Measurements from ENCODE around the gene RIOX2. TPM values are rescaled to one million over a fixed set of nuclear protein-coding genes. Genes with fewer than 3 reads are reported as not detected.

Gene RIOX2
- total and polyA plus RNA-seq, 2 of the 13 experiments (the other 11 are each of a cell fraction or from before 2014, with no cell fraction given) = 19.9 to 43.3 TPM

DNA sequence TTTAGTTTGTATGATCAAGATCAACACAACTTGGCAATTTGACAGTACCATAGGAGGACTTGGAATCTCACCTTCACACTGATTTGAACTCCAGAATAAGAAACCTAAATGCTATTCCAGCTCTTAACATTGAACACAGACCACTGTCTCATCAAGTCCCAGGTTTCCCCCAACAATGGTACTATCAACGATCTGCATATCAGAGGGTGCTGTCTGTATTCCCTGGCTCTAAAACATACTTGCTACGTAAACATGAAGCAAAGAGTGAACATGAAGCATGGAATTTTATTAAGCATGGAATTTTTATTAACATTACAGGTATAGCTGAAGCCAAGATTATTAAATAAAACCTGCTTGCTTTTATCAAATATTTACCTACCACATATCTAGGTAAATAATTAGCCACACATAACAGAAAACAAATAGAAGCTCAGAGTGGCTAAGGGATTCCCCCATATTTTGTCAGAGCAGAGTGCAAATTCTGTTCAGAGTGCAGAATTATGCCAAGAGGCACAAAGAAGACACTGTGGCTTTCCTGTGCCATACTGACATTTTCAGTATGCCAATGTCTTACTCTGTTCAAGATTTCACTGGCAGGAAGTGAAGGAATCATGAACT lies 22.2 kb upstream of the RIOX2 start (continued):
- TF ChIP-seq FUBP1 (CRISPR knock-in tag; IDR thresholded peaks at IDR 0.05; ENCODE audit: borderline replicate concordance) (no peak), MED1 (CRISPR knock-in tag; IDR thresholded peaks at IDR 0.05) (0 out of 2 replicates have a peak, but pooled peaks have one; percentile 32), KIAA2018 (CRISPR knock-in tag; IDR thresholded peaks at IDR 0.05; ENCODE audit: borderline replicate concordance) (no peak), AGO2 (optimal IDR thresholded peaks at IDR 0.05; ENCODE audit: low read depth, low read length) (no peak), ZBTB42 (CRISPR knock-in tag; IDR thresholded peaks at IDR 0.05) (no peak), JUND (CRISPR knock-in tag; IDR thresholded peaks at IDR 0.05) (no peak), ZBTB38 (CRISPR knock-in tag; IDR thresholded peaks at IDR 0.05) (no peak), ZNF296 (CRISPR knock-in tag; conservative IDR thresholded peaks at IDR 0.05) (no peak)
- TF ChIP-seq, protein P1, sequence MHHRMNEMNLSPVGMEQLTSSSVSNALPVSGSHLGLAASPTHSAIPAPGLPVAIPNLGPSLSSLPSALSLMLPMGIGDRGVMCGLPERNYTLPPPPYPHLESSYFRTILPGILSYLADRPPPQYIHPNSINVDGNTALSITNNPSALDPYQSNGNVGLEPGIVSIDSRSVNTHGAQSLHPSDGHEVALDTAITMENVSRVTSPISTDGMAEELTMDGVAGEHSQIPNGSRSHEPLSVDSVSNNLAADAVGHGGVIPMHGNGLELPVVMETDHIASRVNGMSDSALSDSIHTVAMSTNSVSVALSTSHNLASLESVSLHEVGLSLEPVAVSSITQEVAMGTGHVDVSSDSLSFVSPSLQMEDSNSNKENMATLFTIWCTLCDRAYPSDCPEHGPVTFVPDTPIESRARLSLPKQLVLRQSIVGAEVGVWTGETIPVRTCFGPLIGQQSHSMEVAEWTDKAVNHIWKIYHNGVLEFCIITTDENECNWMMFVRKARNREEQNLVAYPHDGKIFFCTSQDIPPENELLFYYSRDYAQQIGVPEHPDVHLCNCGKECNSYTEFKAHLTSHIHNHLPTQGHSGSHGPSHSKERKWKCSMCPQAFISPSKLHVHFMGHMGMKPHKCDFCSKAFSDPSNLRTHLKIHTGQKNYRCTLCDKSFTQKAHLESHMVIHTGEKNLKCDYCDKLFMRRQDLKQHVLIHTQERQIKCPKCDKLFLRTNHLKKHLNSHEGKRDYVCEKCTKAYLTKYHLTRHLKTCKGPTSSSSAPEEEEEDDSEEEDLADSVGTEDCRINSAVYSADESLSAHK (CRISPR knock-in tag; IDR thresholded peaks at IDR 0.05; ENCODE audit: borderline replicate concordance) = no peak
- TF ChIP-seq, protein P2, sequence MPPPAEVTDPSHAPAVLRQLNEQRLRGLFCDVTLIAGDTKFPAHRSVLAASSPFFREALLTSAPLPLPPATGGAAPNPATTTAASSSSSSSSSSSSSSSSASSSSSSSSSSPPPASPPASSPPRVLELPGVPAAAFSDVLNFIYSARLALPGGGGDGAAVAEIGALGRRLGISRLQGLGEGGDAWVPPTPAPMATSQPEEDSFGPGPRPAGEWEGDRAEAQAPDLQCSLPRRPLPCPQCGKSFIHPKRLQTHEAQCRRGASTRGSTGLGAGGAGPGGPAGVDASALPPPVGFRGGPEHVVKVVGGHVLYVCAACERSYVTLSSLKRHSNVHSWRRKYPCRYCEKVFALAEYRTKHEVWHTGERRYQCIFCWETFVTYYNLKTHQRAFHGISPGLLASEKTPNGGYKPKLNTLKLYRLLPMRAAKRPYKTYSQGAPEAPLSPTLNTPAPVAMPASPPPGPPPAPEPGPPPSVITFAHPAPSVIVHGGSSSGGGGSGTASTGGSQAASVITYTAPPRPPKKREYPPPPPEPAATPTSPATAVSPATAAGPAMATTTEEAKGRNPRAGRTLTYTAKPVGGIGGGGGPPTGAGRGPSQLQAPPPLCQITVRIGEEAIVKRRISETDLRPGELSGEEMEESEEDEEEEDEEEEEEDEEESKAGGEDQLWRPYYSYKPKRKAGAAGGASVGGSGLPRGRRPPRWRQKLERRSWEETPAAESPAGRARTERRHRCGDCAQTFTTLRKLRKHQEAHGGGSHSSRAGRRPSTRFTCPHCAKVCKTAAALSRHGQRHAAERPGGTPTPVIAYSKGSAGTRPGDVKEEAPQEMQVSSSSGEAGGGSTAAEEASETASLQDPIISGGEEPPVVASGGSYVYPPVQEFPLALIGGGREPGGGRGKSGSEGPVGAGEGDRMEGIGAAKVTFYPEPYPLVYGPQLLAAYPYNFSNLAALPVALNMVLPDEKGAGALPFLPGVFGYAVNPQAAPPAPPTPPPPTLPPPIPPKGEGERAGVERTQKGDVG (CRISPR knock-in tag; IDR thresholded peaks at IDR 0.05; ENCODE audit: borderline replicate concordance) = no peak

Measured in HepG2 (cell line).